ENCODE data around the gene TBATA. TPM values are rescaled to one million over a fixed set of nuclear protein-coding genes. Genes with fewer than 3 reads are reported as not detected.
A peak's percentile ranks its signal among the peaks of the same experiment; 100 is the strongest.

The TBATA gene
- total and polyA plus RNA-seq, 2 donors from 2014 or later, result 1.9 TPM; not detected in 1

DNA sequence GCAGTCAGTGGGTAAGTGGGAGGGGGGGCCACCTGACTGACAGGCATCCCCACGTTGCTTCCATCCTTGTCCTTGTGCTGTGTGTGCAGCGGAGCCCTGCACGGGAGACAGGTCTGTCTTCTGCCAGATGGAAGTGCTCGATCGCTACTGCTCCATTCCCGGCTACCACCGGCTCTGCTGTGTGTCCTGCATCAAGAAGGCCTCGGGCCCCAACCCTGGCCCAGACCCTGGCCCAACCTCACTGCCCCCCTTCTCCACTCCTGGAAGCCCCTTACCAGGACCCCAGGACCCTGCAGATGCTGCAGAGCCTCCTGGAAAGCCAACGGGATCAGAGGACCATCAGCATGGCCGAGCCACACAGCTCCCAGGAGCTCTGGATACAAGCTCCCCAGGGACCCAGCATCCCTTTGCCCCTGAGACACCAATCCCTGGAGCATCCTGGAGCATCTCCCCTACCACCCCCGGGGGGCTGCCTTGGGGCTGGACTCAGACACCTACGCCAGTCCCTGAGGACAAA lies 24.8 kb downstream of the TBATA start:
- no peaks in the 10 kb centered on the region for H3K27me3 ChIP-seq (ENCODE audit: control insufficient read depth, insufficient read depth, low read length)
- no peaks in the 10 kb centered on the region for H3K9me3 ChIP-seq (ENCODE audit: control insufficient read depth in 2 of 3, insufficient read depth in 1 of 3, low read length in 3 of 3)
- peaks cover 0 to 4% (median 0%) of the 10 kb centered on the region in 3 donors for H3K4me1 ChIP-seq (ENCODE audit: control insufficient read depth in 2 of 3, insufficient read depth in 2 of 3, low read depth in 1 of 3, low read length in 3 of 3)
- no peak overlapping the region for H3K27ac ChIP-seq (ENCODE audit: low read depth in 2 of 2, low read length in 2 of 2)
- H3K4me3 ChIP-seq (ENCODE audit: low read length in 3 of 3), result no peak overlapping the region
- TF ChIP-seq, protein P1, sequence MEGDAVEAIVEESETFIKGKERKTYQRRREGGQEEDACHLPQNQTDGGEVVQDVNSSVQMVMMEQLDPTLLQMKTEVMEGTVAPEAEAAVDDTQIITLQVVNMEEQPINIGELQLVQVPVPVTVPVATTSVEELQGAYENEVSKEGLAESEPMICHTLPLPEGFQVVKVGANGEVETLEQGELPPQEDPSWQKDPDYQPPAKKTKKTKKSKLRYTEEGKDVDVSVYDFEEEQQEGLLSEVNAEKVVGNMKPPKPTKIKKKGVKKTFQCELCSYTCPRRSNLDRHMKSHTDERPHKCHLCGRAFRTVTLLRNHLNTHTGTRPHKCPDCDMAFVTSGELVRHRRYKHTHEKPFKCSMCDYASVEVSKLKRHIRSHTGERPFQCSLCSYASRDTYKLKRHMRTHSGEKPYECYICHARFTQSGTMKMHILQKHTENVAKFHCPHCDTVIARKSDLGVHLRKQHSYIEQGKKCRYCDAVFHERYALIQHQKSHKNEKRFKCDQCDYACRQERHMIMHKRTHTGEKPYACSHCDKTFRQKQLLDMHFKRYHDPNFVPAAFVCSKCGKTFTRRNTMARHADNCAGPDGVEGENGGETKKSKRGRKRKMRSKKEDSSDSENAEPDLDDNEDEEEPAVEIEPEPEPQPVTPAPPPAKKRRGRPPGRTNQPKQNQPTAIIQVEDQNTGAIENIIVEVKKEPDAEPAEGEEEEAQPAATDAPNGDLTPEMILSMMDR (IDR thresholded peaks at IDR 0.05; ENCODE audit: borderline replicate concordance, extremely low read depth, insufficient read depth), result no peak
- peak in 1 of 5 donors; percentile 66 for DNase-seq
- no peak for FAIRE-seq
- H3K36me3 ChIP-seq (ENCODE audit: control insufficient read depth in 2 of 3, insufficient read depth in 3 of 3, low read length in 3 of 3), result no peaks in the 10 kb centered on the region
- intact Hi-C loops (cut with DNase I), result loop anchor here (5.0 kb wide), 1 partner anchor 208 kb away; no protein-coding TSS in a partner anchor
- H3K9ac ChIP-seq (ENCODE audit: low read length in 3 of 3), result no peak overlapping the region

DNA sequence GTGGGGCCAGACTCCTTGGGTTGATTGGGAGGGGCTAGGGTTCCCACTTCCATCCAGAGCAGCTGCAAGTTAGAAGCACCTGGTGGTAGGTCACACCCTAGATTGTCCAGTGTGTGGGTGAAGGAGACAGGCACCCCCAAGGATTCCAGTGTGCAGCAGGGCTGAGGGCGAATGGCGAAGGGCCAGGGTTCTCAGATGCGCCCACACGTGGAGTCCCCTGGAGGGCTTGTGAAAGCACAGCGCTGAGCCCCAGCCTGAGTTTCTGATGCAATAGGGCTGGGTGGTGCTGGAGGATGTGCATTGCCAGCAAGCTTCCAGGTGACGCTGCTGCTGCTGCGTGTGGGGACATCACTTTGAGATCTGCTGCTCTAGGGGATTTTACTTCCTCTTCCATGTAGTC lies 25.4 kb downstream of the TBATA start:
- Histone ChIP-seq H3K27me3 (ENCODE audit: control insufficient read depth, insufficient read depth, low read length) (no peaks in the 10 kb centered on the region), H3K4me3 (ENCODE audit: low read length in 3 of 3) (no peak overlapping the region), H3K27ac (ENCODE audit: low read depth in 2 of 2, low read length in 2 of 2) (no peak overlapping the region), H3K9ac (ENCODE audit: low read length in 3 of 3) (no peak overlapping the region), H3K9me3 (ENCODE audit: control insufficient read depth in 2 of 3, insufficient read depth in 1 of 3, low read length in 3 of 3) (no peaks in the 10 kb centered on the region), H3K4me1 (ENCODE audit: control insufficient read depth in 2 of 3, insufficient read depth in 2 of 3, low read depth in 1 of 3, low read length in 3 of 3) (peaks cover 0 to 4% (median under 1%) of the 10 kb centered on the region in 3 donors), H3K36me3 (ENCODE audit: control insufficient read depth in 2 of 3, insufficient read depth in 3 of 3, low read length in 3 of 3) (no peaks in the 10 kb centered on the region)
- TF ChIP-seq, protein P1 (IDR thresholded peaks at IDR 0.05; ENCODE audit: borderline replicate concordance, extremely low read depth, insufficient read depth), result no peak
- DNase-seq, result peak in 1 of 5 donors; percentile 60
- no peak for FAIRE-seq
- intact Hi-C loops (cut with DNase I), result loop anchor here (5.0 kb wide), 1 partner anchor 207 kb away; no protein-coding TSS in a partner anchor

DNA sequence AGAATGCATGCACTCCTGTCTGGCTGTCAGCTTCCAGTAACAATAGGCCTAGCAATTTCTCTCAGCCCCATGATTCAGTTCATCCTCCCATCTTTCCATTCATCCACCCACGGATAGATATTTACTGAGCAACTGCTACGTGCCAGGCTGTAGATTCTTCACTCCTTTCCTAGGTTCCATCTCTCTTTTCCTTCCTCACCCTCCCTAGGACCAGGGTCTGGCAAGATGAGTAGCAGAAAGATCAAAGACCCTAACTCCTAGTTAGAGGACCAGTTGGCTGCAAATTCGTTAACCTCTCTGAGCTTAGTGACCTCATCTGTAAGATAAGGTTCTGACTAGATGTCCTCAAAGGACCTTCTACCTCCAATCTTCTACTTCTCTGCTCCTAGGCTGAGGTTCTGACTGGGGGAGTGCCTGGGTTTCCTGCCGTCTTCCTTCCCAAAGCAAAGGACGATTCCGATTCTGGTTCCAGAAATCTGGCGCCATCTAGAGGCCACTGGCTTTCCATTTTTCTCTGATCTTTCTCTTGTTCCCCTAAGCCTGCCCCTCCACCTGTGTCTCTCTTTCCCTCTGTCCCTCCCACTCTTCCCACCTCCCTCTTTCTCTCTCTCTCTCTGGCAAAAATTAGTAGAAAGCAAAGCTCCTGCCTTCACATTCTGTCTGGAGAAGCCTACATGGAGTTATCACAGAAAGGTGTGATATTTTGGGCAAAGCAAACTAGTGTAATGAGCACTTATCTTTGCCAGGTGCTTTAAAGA lies 26.2 kb downstream of the TBATA start:
- Histone ChIP-seq H3K27me3 (ENCODE audit: control insufficient read depth, insufficient read depth, low read length) (no peaks in the 10 kb centered on the region), H3K9ac (ENCODE audit: low read length in 3 of 3) (peak overlapping the region in 1 of 3 donors; percentile 14), H3K27ac (ENCODE audit: low read depth in 2 of 2, low read length in 2 of 2) (no peak overlapping the region), H3K4me3 (ENCODE audit: low read length in 3 of 3) (no peak overlapping the region), H3K9me3 (ENCODE audit: control insufficient read depth in 2 of 3, insufficient read depth in 1 of 3, low read length in 3 of 3) (no peaks in the 10 kb centered on the region), H3K4me1 (ENCODE audit: control insufficient read depth in 2 of 3, insufficient read depth in 2 of 3, low read depth in 1 of 3, low read length in 3 of 3) (peaks cover 0 to 6% (median 4%) of the 10 kb centered on the region in 3 donors), H3K36me3 (ENCODE audit: control insufficient read depth in 2 of 3, insufficient read depth in 3 of 3, low read length in 3 of 3) (no peaks in the 10 kb centered on the region)
- FAIRE-seq (no peak), DNase-seq (peak; percentile 54 to 90 (median 81))
- intact Hi-C loops (cut with DNase I), result no loop called here
- TF ChIP-seq, protein P1 (IDR thresholded peaks at IDR 0.05; ENCODE audit: borderline replicate concordance, extremely low read depth, insufficient read depth), result peak; percentile 86

Measured in kidney (tissue), 14 donors.